H1 (cell line): Measurements from ENCODE around the gene ZNF512. TPM values are rescaled to one million over a fixed set of nuclear protein-coding genes. Genes with fewer than 3 reads are reported as not detected.

ENCODE experiments used
- CTCF ChIA-PET: fragments of 300-600 bp; sonication (Branson Sonifier 250); formaldehyde crosslinking; loops from one replicate; lab custom pipeline; 2021; ENCODE audit not compliant: partially characterized antibody; lab: Charles Lee
- POLR2A ChIA-PET: fragments of 300-600 bp; sonication (Branson Sonifier 250); formaldehyde crosslinking; loops from one replicate; lab custom pipeline; 2021; ENCODE audit warnings: inconsistent platforms; ENCODE audit not compliant: partially characterized antibody; lab: Charles Lee
- DNase-seq, 2 experiments: peaks; one replicate each; pipeline versions ENCODE4 v3.0.0 to v3.0.0-alpha.2; 2010 to 2022; ENCODE audit warnings: low spot score in 2 of 2, low read depth in 1 of 2, mixed read lengths in 1 of 2
- FAIRE-seq: peaks from 2 replicates; lab custom pipeline; 2011; peaks lifted over from hg19 to GRCh38; lab: Jason Lieb, UNC
- H2AFZ ChIP-seq: 2 replicates; pipeline ENCODE4 v1.8.1; 2012; ENCODE audit warnings: low read length, inconsistent platforms
- H2AK5ac ChIP-seq: 2 replicates; pipeline ENCODE4 v1.6.1; 2013; ENCODE audit warnings: low read depth, low read length
- H2BK120ac ChIP-seq: replicated peaks from 2 replicates; pipeline ENCODE3; 2013; ENCODE audit warnings: low read depth, low read length, inconsistent platforms
- H2BK12ac ChIP-seq: 2 replicates; pipeline ENCODE4 v1.6.1; 2013; ENCODE audit warnings: low read depth, low read length
- H2BK15ac ChIP-seq: 2 replicates; pipeline ENCODE4 v1.6.1; 2013; ENCODE audit warnings: low read length
- H2BK20ac ChIP-seq: 2 replicates; pipeline ENCODE4 v1.6.1; 2013; ENCODE audit warnings: low read length
- H2BK5ac ChIP-seq: 2 replicates; pipeline ENCODE4 v1.6.1; 2013; ENCODE audit warnings: low read depth, low read length
- H3K14ac ChIP-seq: 2 replicates; pipeline ENCODE4 v1.6.1; 2013; ENCODE audit warnings: inconsistent platforms; ENCODE audit not compliant: insufficient read length
- H3K18ac ChIP-seq: 2 replicates; pipeline ENCODE4 v1.6.1; 2013; ENCODE audit warnings: low read length; ENCODE audit errors: extremely low read depth
- H3K23ac ChIP-seq: 2 replicates; pipeline ENCODE4 v1.6.1; 2013; ENCODE audit warnings: inconsistent platforms; ENCODE audit not compliant: insufficient read length
- H3K23me2 ChIP-seq: 2 replicates; pipeline ENCODE4 v1.6.1; 2013; ENCODE audit warnings: low read depth, low read length
- H3K27ac ChIP-seq: 2 replicates; pipeline ENCODE4 v1.6.1; 2011; ENCODE audit warnings: low read depth, low read length, inconsistent platforms
- H3K27me3 ChIP-seq, 4 experiments: replicated peaks in 1 of 4; 1 replicate in 1 of 4; 2 replicates in 3 of 4; pipeline versions ENCODE4 v1.6.1 to v1.8.1; 2011 to 2013; ENCODE audit warnings: low read length in 3 of 4, mild to moderate bottlenecking in 3 of 4, inconsistent platforms in 2 of 4, mixed read lengths in 2 of 4, moderate library complexity in 1 of 4; ENCODE audit not compliant: control insufficient read depth in 3 of 4, insufficient read depth in 3 of 4; ENCODE audit errors: extremely low read depth in 1 of 4
- H3K36me3 ChIP-seq, 4 experiments: 2 replicates each; pipeline versions ENCODE4 v1.6.1 to v1.8.1; 2011 to 2013; ENCODE audit warnings: mild to moderate bottlenecking in 4 of 4, low read length in 3 of 4, moderate library complexity in 2 of 4, control low read depth in 1 of 4, inconsistent platforms in 1 of 4; ENCODE audit not compliant: insufficient read depth in 4 of 4, control insufficient read depth in 2 of 4
- H3K4ac ChIP-seq: replicated peaks from 2 replicates; pipeline ENCODE3; 2013; ENCODE audit warnings: low read length, low read depth, mixed read lengths, inconsistent platforms; ENCODE audit not compliant: insufficient read length
- H3K4me1 ChIP-seq, 4 experiments: replicated peaks in 1 of 4; 1 replicate in 1 of 4; 2 replicates in 3 of 4; pipeline versions ENCODE4 v1.6.1 to v1.8.1; 2011 to 2013; ENCODE audit warnings: low read length in 3 of 4, inconsistent platforms in 2 of 4, mixed read lengths in 1 of 4; ENCODE audit not compliant: insufficient read depth in 4 of 4, control insufficient read depth in 3 of 4
- H3K4me2 ChIP-seq, 2 experiments: 2 replicates each; pipeline versions ENCODE4 v1.6.1 to v1.8.1; 2011 to 2013; ENCODE audit warnings: low read depth in 2 of 2, low read length in 2 of 2, control low read depth in 1 of 2, inconsistent platforms in 1 of 2, mild to moderate bottlenecking in 1 of 2; ENCODE audit not compliant: insufficient read depth in 1 of 2
- H3K4me3 ChIP-seq, 4 experiments: fragments of 200-600, 300-600 bp in 1 of 4; sonication (generic), shearing (Covaris generic), sonication (Bioruptor Twin) in 1 of 4; 2 replicates each; pipeline versions ENCODE4 v1.5.1 to v1.8.1; 2011 to 2016; ENCODE audit warnings: low read length in 4 of 4, low read depth in 3 of 4, control low read depth in 2 of 4, inconsistent platforms in 2 of 4, mild to moderate bottlenecking in 2 of 4, mixed read lengths in 1 of 4, moderate library complexity in 1 of 4; ENCODE audit not compliant: insufficient read depth in 2 of 4; ENCODE audit errors: extremely low read depth in 1 of 4
- H3K56ac ChIP-seq: replicated peaks from 2 replicates; pipeline ENCODE3; 2013; ENCODE audit warnings: low read depth, mild to moderate bottlenecking, mixed read lengths, low read length, inconsistent platforms; ENCODE audit not compliant: insufficient read length
- H3K79me1 ChIP-seq: 2 replicates; pipeline ENCODE4 v1.6.1; 2013; ENCODE audit warnings: low read depth, low read length, control low read depth
- H3K79me2 ChIP-seq, 2 experiments: 2 replicates each; pipeline versions ENCODE4 v1.6.1 to v1.8.1; 2012 to 2013; ENCODE audit warnings: low read length in 2 of 2, mild to moderate bottlenecking in 2 of 2, inconsistent platforms in 1 of 2; ENCODE audit not compliant: insufficient read depth in 2 of 2, control insufficient read depth in 1 of 2
- H3K9ac ChIP-seq, 4 experiments: replicated peaks in 1 of 4; 1 replicate in 1 of 4; 2 replicates in 3 of 4; pipeline versions ENCODE4 v1.6.1 to v1.8.1; 2011 to 2013; ENCODE audit warnings: low read depth in 3 of 4, low read length in 3 of 4, control low read depth in 2 of 4, mild to moderate bottlenecking in 2 of 4, moderate library complexity in 2 of 4, inconsistent platforms in 1 of 4; ENCODE audit errors: extremely low read depth in 1 of 4
- H3K9me3 ChIP-seq, 2 experiments: 2 replicates each; pipeline versions ENCODE4 v1.6.1 to v1.8.1; 2012 to 2013; ENCODE audit warnings: mild to moderate bottlenecking in 2 of 2, moderate library complexity in 2 of 2, control low read depth in 1 of 2, inconsistent platforms in 1 of 2, low read depth in 1 of 2, low read length in 1 of 2, mixed read lengths in 1 of 2; ENCODE audit not compliant: insufficient read depth in 2 of 2
- H4K20me1 ChIP-seq, 2 experiments: replicated peaks in 1 of 2; 2 replicates each; pipeline versions ENCODE3 to v1.8.1; 2011 to 2013; ENCODE audit warnings: inconsistent platforms in 2 of 2, low read length in 2 of 2, mild to moderate bottlenecking in 1 of 2; ENCODE audit not compliant: insufficient read depth in 2 of 2, control insufficient read depth in 1 of 2
- H4K5ac ChIP-seq: 2 replicates; pipeline ENCODE4 v1.6.1; 2013; ENCODE audit warnings: low read length, low read depth, mixed read lengths, inconsistent platforms; ENCODE audit not compliant: insufficient read length
- H4K8ac ChIP-seq: 2 replicates; pipeline ENCODE4 v1.8.0; 2013; ENCODE audit warnings: mild to moderate bottlenecking, moderate library complexity, low read length, inconsistent platforms; ENCODE audit not compliant: insufficient read depth; ENCODE audit errors: extremely low read depth
- H4K91ac ChIP-seq: replicated peaks from 2 replicates; pipeline ENCODE3; 2013; ENCODE audit warnings: low read length, mixed read lengths, inconsistent platforms; ENCODE audit not compliant: insufficient read length
- ATF3 ChIP-seq: IDR thresholded peaks from 2 replicates; pipeline ENCODE4 v1.6.1; 2011; ENCODE audit warnings: low read depth, mild to moderate bottlenecking, low read length; ENCODE audit not compliant: insufficient read depth
- BACH1 ChIP-seq: IDR thresholded peaks from 2 replicates; pipeline ENCODE4 v1.6.1; 2012; ENCODE audit warnings: low read length, improper control_type of control experiment
- CHD2 ChIP-seq: IDR thresholded peaks from 2 replicates; pipeline ENCODE4 v1.6.1; 2012; ENCODE audit warnings: low read length, improper control_type of control experiment
- E2F6 ChIP-seq: IDR thresholded peaks from 2 replicates; pipeline ENCODE4 v1.6.1; 2012; ENCODE audit warnings: inconsistent platforms
- EZH2 ChIP-seq: fragments of 200-600 bp; sonication (generic); IDR thresholded peaks from 2 replicates; pipeline ENCODE4 v1.7.1; 2012; ENCODE audit warnings: low read depth, mild to moderate bottlenecking, moderate library complexity, low read length, inconsistent platforms; ENCODE audit not compliant: severe bottlenecking
- NRF1 ChIP-seq: IDR thresholded peaks from 2 replicates; pipeline ENCODE4 v1.6.1; 2011; ENCODE audit warnings: mild to moderate bottlenecking, low read depth, low read length, improper control_type of control experiment
- POLR2A ChIP-seq, 2 experiments: IDR thresholded peaks; 1 replicate in 1 of 2; 2 replicates in 1 of 2; pipeline ENCODE4 v1.6.1; 2011; ENCODE audit warnings: low read depth in 2 of 2, low read length in 2 of 2, mild to moderate bottlenecking in 2 of 2; ENCODE audit errors: control extremely low read depth in 1 of 2
- SAP30 ChIP-seq: fragments of 300-600 bp; sonication (generic); IDR thresholded peaks from 2 replicates; pipeline ENCODE4 v1.7.1; 2012; ENCODE audit warnings: low read length, moderate library complexity, mild to moderate bottlenecking, inconsistent platforms; ENCODE audit not compliant: insufficient read depth, insufficient replicate concordance
- SIX5 ChIP-seq: IDR thresholded peaks from 2 replicates; pipeline ENCODE4 v1.6.1; 2011; ENCODE audit warnings: mild to moderate bottlenecking, low read depth, low read length
- ZNF274 ChIP-seq: IDR thresholded peaks from 2 replicates; pipeline ENCODE4 v1.7.0; 2012; ENCODE audit warnings: low read length, borderline replicate concordance; ENCODE audit errors: extremely low read depth
- WGBS, 2 experiments: shearing (Covaris generic) in 1 of 2; methylation state at CpG; one replicate each; pipeline versions ENCODE4 v1.1.6 to v1.1.7; 2013 to 2015; ENCODE audit warnings: low lambda C conversion rate in 2 of 2, mixed read lengths in 2 of 2, inconsistent platforms in 1 of 2, low coverage in 1 of 2, missing lambda C conversion rate in 1 of 2; ENCODE audit not compliant: insufficient replicate concordance in 2 of 2, insufficient coverage in 1 of 2, insufficient read length in 1 of 2; ENCODE audit errors: extremely low coverage in 1 of 2, missing lambda C conversion rate in 1 of 2; 5-methylcytosine and 5-hydroxymethylcytosine counted together
- polyA plus RNA-seq, 7 experiments: library from polyadenylated mRNA; depleted of rRNA in 3 of 7; stranded (reverse) in 5 of 7; unstranded in 2 of 7; fragments of >200 nt in 5 of 7; fragments of 200-250 nt in 2 of 7; gene quantifications; 1 replicate in 5 of 7; 2 replicates in 1 of 7; 4 replicates in 1 of 7; pipeline versions ENCODE4 v1.2.1 to v1.2.3, GENCODE V29; 2011 to 2013; ENCODE audit warnings: missing spikeins in 2 of 7, mixed read lengths in 2 of 7
- total RNA-seq: library from RNA; stranded (reverse); fragmentation: NEBNext Ultra II Directional; extraction: Animal tissue kit (Norgen Biotek cat#: 25700); gene quantifications from 2 replicates; pipeline ENCODE4 v1.2.1, GENCODE V29; 2021

Gene ZNF512
- total and polyA plus RNA-seq, 2 of the 8 experiments (the other 6 are each of a cell fraction or from before 2014, with no cell fraction given): 17.6 to 37.9 TPM

GRCh38 chr2:27584597-27584996, 1.8 kb downstream of the ZNF512 start:
- 82 to 100% methylated on average over 1 to 3 of the region's 3 CpGs for WGBS, 2 experiments
- H3K79me1 ChIP-seq: 0 out of 2 replicates have a peak, but pooled peaks cover 2% of the 10 kb centered on the region
- H3K27me3 ChIP-seq: peaks cover 0 to 3% (median 0%) of the 10 kb centered on the region in 4 experiments; a peak in 4 of 7 replicates
- no peak overlapping the region for H2BK5ac ChIP-seq
- no peak overlapping the region for H3K9ac ChIP-seq
- H3K4me2 ChIP-seq: peak overlapping the region; percentile 1 to 88; a peak in 1 of 4 replicates
- no peak overlapping the region for H3K56ac ChIP-seq
- peak overlapping the region in 2 of 4 experiments; percentile 68 to 92; a peak in 2 of 8 replicates for H3K4me3 ChIP-seq
- no peak overlapping the region for H4K5ac ChIP-seq
- H3K14ac ChIP-seq: no peak overlapping the region
- no peak overlapping the region for H2BK20ac ChIP-seq
- ChIA-PET POLR2A (no interaction called here), CTCF (no interaction called here)
- H4K20me1 ChIP-seq: peaks cover 3% of the 10 kb centered on the region in 2 experiments
- H3K27ac ChIP-seq: no peak overlapping the region
- no peaks in the 10 kb centered on the region; a peak in 2 of 7 replicates for H3K4me1 ChIP-seq
- no peak overlapping the region for H2BK120ac ChIP-seq
- H4K8ac ChIP-seq: no peak overlapping the region
- H3K23me2 ChIP-seq: peaks cover 5% of the 10 kb centered on the region; the same call in 1 of the 2 replicates
- H3K18ac ChIP-seq: no peak overlapping the region
- no peak overlapping the region for H3K4ac ChIP-seq
- H2AFZ ChIP-seq: no peak overlapping the region
- H3K9me3 ChIP-seq: 0 out of 4 replicates have a peak, but pooled peaks cover 0 to 2% of the 10 kb centered on the region in 2 experiments
- H4K91ac ChIP-seq: no peak overlapping the region
- no peak for DNase-seq
- TF ChIP-seq ATF3 (no peak), SAP30 (no peak), SIX5 (no peak), EZH2 (no peak), NRF1 (no peak), CHD2 (no peak), BACH1 (no peak), POLR2A (IDR thresholded peaks at IDR 0.05; ENCODE audit: control extremely low read depth in 1 of 2, low read depth in 2 of 2, low read length in 2 of 2) (no peak), E2F6 (no peak), ZNF274 (no peak)
- no peak overlapping the region for H2BK15ac ChIP-seq
- H3K23ac ChIP-seq: no peak overlapping the region
- H2AK5ac ChIP-seq: no peak overlapping the region
- H3K36me3 ChIP-seq: no peaks in the 10 kb centered on the region
- H2BK12ac ChIP-seq: no peak overlapping the region
- H3K79me2 ChIP-seq: peaks cover 22 to 66% of the 10 kb centered on the region in 2 experiments
- no peak for FAIRE-seq
